Body of pancreas (tissue), 4 donors: ENCODE results near the gene SCMH1. TPM values are rescaled to one million over a fixed set of nuclear protein-coding genes. Genes with fewer than 3 reads are reported as not detected.
A peak's percentile ranks its signal among the peaks of the same experiment; 100 is the strongest.
"Not testable (repeated sequence)": the region's sequence is repeated elsewhere in the genome, so short reads cannot be mapped to it uniquely, and the experiment has no call there.

Experiments used
- ATAC-seq: fragments of 150-250 bp; one replicate; pipeline ENCODE4 v1.9.1; 2016
- DNase-seq, 4 donors: peaks; one replicate each; pipeline ENCODE4 v3.0.0-alpha.2; 2019
- H3K27ac ChIP-seq, 4 donors: fragments of 200-600 bp; sonication (generic); 1 replicate in 3 of 4; 2 replicates in 1 of 4; pipeline versions ENCODE4 v1.5.1 to v1.6.1; 2016 to 2019; ENCODE audit warnings: mild to moderate bottlenecking in 1 of 4, mixed read lengths in 1 of 4, moderate library complexity in 1 of 4
- H3K27me3 ChIP-seq, 2 donors: fragments of 200-600 bp; sonication (generic); one replicate each; pipeline ENCODE4 v1.6.0; 2016; ENCODE audit warnings: mild to moderate bottlenecking in 1 of 2
- H3K36me3 ChIP-seq, 2 donors: fragments of 200-600 bp; sonication (generic); replicated peaks in 1 of 2; 2 replicates each; pipeline ENCODE4 v1.5.1; 2016; ENCODE audit warnings: low read depth in 2 of 2; ENCODE audit not compliant: insufficient read depth in 1 of 2
- H3K4me1 ChIP-seq: fragments of 200-600 bp; sonication (generic); one replicate; pipeline ENCODE4 v1.6.0; 2016
- H3K4me3 ChIP-seq, 2 donors: fragments of 200-600 bp; sonication (generic); 1 replicate in 1 of 2; 2 replicates in 1 of 2; pipeline ENCODE4 v1.5.1; 2016 to 2019
- H3K9me3 ChIP-seq, 3 donors: fragments of 200-600 bp; sonication (generic); 1 replicate in 2 of 3; 2 replicates in 1 of 3; pipeline ENCODE4 v1.5.1; 2016
- CTCF ChIP-seq, 7 experiments: fragments of 450-650 bp in 4 of 7; fragments of 200-600 bp in 3 of 7; sonication (generic) in 3 of 7; IDR thresholded peaks; one replicate each; pipeline ENCODE4 v1.5.1; 2016 to 2019; ENCODE audit warnings: antibody characterized with exemption in 7 of 7
- POLR2A ChIP-seq, 3 donors: fragments of 450-650 bp; IDR thresholded peaks; one replicate each; pipeline ENCODE4 v1.6.1; 2016; ENCODE audit warnings: antibody characterized with exemption in 3 of 3, mild to moderate bottlenecking in 2 of 3
- WGBS, 2 donors: methylation state at CpG; one replicate each; pipeline ENCODE4 v1.1.5; 2017; 5-methylcytosine and 5-hydroxymethylcytosine counted together
- intact Hi-C: fragments of 100-400 bp; cut with DNase I; formaldehyde crosslinking; loops from one replicate; pipeline ENCODE4 v1.15.1; 2023
- total RNA-seq, 2 donors: library from RNA; depleted of rRNA; stranded (reverse); fragments of >200 nt; gene quantifications; one replicate each; pipeline ENCODE4 v1.1.0, GENCODE V29; 2016

SCMH1 gene
- total RNA-seq, 2 donors from 2014 or later = 25.4 to 33.3 TPM

- TF ChIP-seq POLR2A (IDR thresholded peaks at IDR 0.05) (no peak), CTCF (IDR thresholded peaks at IDR 0.05) (no peak)
- Histone ChIP-seq H3K27ac (no peak overlapping the region), H3K36me3 (no peaks in the 10 kb centered on the region), H3K4me1 (peaks cover 12% of the 10 kb centered on the region), H3K4me3 (no peak overlapping the region), H3K9me3 (no peaks in the 10 kb centered on the region), H3K27me3 (no peaks in the 10 kb centered on the region)
- ATAC-seq (no peak), DNase-seq (no peak)
- WGBS, 2 donors = 68 to 81% methylated on average over 1 of the region's 1 CpG
- intact Hi-C loops = no loop called here
Observed at GRCh38 chr1:41192456-41193178, 49.5 kb downstream of the SCMH1 start.

GRCh38 chr1:41184446-41184845, 57.7 kb downstream of the SCMH1 start:
- Histone ChIP-seq H3K27ac (no peak overlapping the region), H3K9me3 (no peaks in the 10 kb centered on the region), H3K4me3 (no peak overlapping the region), H3K27me3 (no peaks in the 10 kb centered on the region), H3K36me3 (no peaks in the 10 kb centered on the region), H3K4me1 (no peaks in the 10 kb centered on the region)
- DNase-seq (no peak), ATAC-seq (no peak)
- WGBS, 2 donors = 68 to 88% methylated on average over 1 of the region's 1 CpG
- no peak for TF ChIP-seq CTCF (IDR thresholded peaks at IDR 0.05)
- TF ChIP-seq POLR2A (IDR thresholded peaks at IDR 0.05) = no peak
- intact Hi-C loops = no loop called here

GRCh38 chr1:41178230-41178629, 63.9 kb downstream of the SCMH1 start:
- DNase-seq, H3K4me3 ChIP-seq, H3K4me1 ChIP-seq, H3K9me3 ChIP-seq, H3K36me3 ChIP-seq, H3K27me3 ChIP-seq, ATAC-seq, H3K27ac ChIP-seq, intact Hi-C loops: not testable (repeated sequence)
- 76 to 79% methylated on average over 2 to 3 of the region's 3 CpGs for WGBS, 2 donors

GRCh38 chr1:41175546-41175945, 66.6 kb downstream of the SCMH1 start:
- intact Hi-C loops = no loop called here
- Histone ChIP-seq H3K4me3 (no peak overlapping the region), H3K9me3 (no peaks in the 10 kb centered on the region), H3K27ac (no peak overlapping the region), H3K36me3 (no peaks in the 10 kb centered on the region), H3K27me3 (no peaks in the 10 kb centered on the region), H3K4me1 (peaks cover 11% of the 10 kb centered on the region)
- TF ChIP-seq CTCF (IDR thresholded peaks at IDR 0.05) = no peak
- TF ChIP-seq POLR2A (IDR thresholded peaks at IDR 0.05) = no peak
- DNase-seq = no peak
- no peak for ATAC-seq

- H3K27me3 ChIP-seq = no peaks in the 10 kb centered on the region
- no peak for DNase-seq
- no peaks in the 10 kb centered on the region for H3K36me3 ChIP-seq
- TF ChIP-seq POLR2A (IDR thresholded peaks at IDR 0.05) = no peak
- no peak for TF ChIP-seq CTCF (IDR thresholded peaks at IDR 0.05)
- intact Hi-C loops = no loop called here
- no peak overlapping the region for H3K27ac ChIP-seq
- 19 to 25% methylated on average over 1 of the region's 1 CpG for WGBS, 2 donors
- peaks cover 22% of the 10 kb centered on the region for H3K4me1 ChIP-seq
- H3K4me3 ChIP-seq = no peak overlapping the region
- peak; percentile 21 for ATAC-seq
- H3K9me3 ChIP-seq = no peaks in the 10 kb centered on the region
Observed at GRCh38 chr1:41174170-41174569, 67.9 kb downstream of the SCMH1 start.
